ENCODE data around the gene GLIS2. TPM values are rescaled to one million over a fixed set of nuclear protein-coding genes. Genes with fewer than 3 reads are reported as not detected.

Gene GLIS2
- total RNA-seq, 1 experiment from 2014 or later, result 18.2 TPM

DNA sequence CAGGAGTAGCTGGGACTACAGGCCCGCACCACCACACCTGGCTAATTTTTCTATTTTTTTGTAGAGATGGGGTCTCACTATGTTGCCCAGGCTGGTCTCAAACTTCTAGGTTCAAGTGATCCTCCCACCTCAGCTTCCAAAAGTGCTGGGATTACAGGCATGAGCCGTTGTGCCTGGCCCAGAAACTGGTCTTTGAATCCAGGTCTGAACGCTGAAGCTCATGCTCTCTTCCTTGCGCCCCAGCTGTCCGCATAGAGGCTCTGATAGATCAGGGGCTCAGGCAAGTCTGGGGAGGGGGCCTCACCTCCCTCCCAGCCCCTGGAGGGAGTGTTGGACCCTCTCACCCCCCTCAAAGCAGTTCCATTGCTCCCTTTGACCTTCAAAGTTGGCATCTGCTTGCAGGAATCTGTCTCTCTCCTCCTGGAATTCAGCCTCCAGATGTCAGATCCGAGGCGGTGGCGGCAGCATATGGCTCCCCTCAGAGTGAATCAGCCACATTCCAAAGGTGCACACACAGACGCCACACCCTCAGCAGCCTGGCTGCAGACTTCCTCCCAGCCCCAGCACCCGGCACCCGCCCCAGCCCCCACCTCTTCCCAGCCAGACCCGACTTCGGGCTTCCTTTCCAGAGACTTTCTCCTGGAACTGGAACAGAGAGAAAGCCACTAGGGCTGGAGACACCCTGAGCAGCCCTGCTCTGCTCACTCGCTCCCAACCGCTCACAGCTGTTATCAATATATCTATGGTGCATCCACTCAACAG lies 16.9 kb upstream of the GLIS2 start:
- peak overlapping the region; percentile 84 for H3K4me2 ChIP-seq (ENCODE audit: low read length)
- peak overlapping the region; percentile 28 to 44 for H3K4me3 ChIP-seq (replicated peaks in 1 of 2; ENCODE audit: low read depth in 1 of 2, low read length in 2 of 2)
- peak overlapping the region; percentile 99 for H3K27ac ChIP-seq (ENCODE audit: low read depth, low read length)
- H3K9me3 ChIP-seq (ENCODE audit: control insufficient read depth in 1 of 2, insufficient read depth in 1 of 2, low read depth in 1 of 2, low read length in 2 of 2), result no peaks in the 10 kb centered on the region
- H4K20me1 ChIP-seq (ENCODE audit: insufficient read depth), result no peaks in the 10 kb centered on the region
- POLR2A ChIA-PET, result interaction anchor here (0.9 to 2.1 kb wide), 5 partner anchors 9 to 26 kb away, joined by 4 to 6 read pairs (median 5); partner anchors contain the start of gene TFAP4
- H3K27me3 ChIP-seq (ENCODE audit: insufficient read depth, low read length), result no peaks in the 10 kb centered on the region
- CTCF ChIA-PET, result interaction anchor here (1.5 to 5.2 kb wide), 6 partner anchors 9 to 104 kb away, joined by 4 to 40 read pairs (median 8); partner anchors contain the start of gene TFAP4
- H3K9ac ChIP-seq (ENCODE audit: low read length), result peak overlapping the region; percentile 69
- no peaks in the 10 kb centered on the region for H3K36me3 ChIP-seq (ENCODE audit: control insufficient read depth in 1 of 2, insufficient read depth in 2 of 2, low read length in 2 of 2)
- intact Hi-C loops (cut with micrococcal nuclease), result no loop called here
- BruUV-seq (replicated peaks), result TSS peak; percentile 29
- H2AFZ ChIP-seq (ENCODE audit: low read depth, low read length, poor library complexity, severe bottlenecking), result no peak overlapping the region
- no peaks in the 10 kb centered on the region for H3K9me2 ChIP-seq (ENCODE audit: insufficient read depth)
- RAD21 ChIA-PET (ENCODE audit: low non-redundant PET in 1 of 2, low total read pairs in 2 of 2, uncharacterized antibody in 2 of 2, unreplicated experiment in 2 of 2), result interaction anchor here (0.6 to 1.1 kb wide), 3 partner anchors 11 to 26 kb away, joined by 3 to 4 read pairs (median 4); partner anchors contain the start of genes GLIS2 (in 1 of the 2) and TFAP4 (in 1 of the 2)
- H3K79me2 ChIP-seq (ENCODE audit: insufficient read depth, low read length), result no peaks in the 10 kb centered on the region
- peaks cover 38 to 57% of the 10 kb centered on the region in 2 experiments for H3K4me1 ChIP-seq (ENCODE audit: control insufficient read depth in 1 of 2, insufficient read depth in 2 of 2, low read length in 2 of 2)
- peak; percentile 96 for ATAC-seq
- peak; percentile 80 for DNase-seq (ENCODE audit: low read depth, low spot score)
- TF ChIP-seq EGR1 (IDR thresholded peaks at IDR 0.05; ENCODE audit: low read depth), result no peak
- TF ChIP-seq SRF (IDR thresholded peaks at IDR 0.05; ENCODE audit: low read depth), result no peak
- TF ChIP-seq SP1 (IDR thresholded peaks at IDR 0.05; ENCODE audit: low read depth), result peak; percentile 74
- no peak for TF ChIP-seq POLR2A (IDR thresholded peaks at IDR 0.05; ENCODE audit: borderline replicate concordance, extremely low read depth, insufficient read depth, insufficient read length)
- 0 out of 2 replicates have a peak, but pooled peaks have one; percentile 19 for TF ChIP-seq CBX3 (IDR thresholded peaks at IDR 0.05; ENCODE audit: low read depth)
- peak; percentile 43 for TF ChIP-seq POLR2AphosphoS5 (IDR thresholded peaks at IDR 0.05; ENCODE audit: low read depth, low read length)
- TF ChIP-seq, protein P1, sequence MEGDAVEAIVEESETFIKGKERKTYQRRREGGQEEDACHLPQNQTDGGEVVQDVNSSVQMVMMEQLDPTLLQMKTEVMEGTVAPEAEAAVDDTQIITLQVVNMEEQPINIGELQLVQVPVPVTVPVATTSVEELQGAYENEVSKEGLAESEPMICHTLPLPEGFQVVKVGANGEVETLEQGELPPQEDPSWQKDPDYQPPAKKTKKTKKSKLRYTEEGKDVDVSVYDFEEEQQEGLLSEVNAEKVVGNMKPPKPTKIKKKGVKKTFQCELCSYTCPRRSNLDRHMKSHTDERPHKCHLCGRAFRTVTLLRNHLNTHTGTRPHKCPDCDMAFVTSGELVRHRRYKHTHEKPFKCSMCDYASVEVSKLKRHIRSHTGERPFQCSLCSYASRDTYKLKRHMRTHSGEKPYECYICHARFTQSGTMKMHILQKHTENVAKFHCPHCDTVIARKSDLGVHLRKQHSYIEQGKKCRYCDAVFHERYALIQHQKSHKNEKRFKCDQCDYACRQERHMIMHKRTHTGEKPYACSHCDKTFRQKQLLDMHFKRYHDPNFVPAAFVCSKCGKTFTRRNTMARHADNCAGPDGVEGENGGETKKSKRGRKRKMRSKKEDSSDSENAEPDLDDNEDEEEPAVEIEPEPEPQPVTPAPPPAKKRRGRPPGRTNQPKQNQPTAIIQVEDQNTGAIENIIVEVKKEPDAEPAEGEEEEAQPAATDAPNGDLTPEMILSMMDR (IDR thresholded peaks at IDR 0.05 in 2 of 3, conservative IDR thresholded peaks at IDR 0.05 in 1 of 3; ENCODE audit: borderline replicate concordance in 1 of 3, insufficient read depth in 1 of 3, low read depth in 2 of 3, low read length in 2 of 3), result no peak
- no peak for TF ChIP-seq CEBPB (IDR thresholded peaks at IDR 0.05; ENCODE audit: low read depth)
- TF ChIP-seq, protein P2, sequence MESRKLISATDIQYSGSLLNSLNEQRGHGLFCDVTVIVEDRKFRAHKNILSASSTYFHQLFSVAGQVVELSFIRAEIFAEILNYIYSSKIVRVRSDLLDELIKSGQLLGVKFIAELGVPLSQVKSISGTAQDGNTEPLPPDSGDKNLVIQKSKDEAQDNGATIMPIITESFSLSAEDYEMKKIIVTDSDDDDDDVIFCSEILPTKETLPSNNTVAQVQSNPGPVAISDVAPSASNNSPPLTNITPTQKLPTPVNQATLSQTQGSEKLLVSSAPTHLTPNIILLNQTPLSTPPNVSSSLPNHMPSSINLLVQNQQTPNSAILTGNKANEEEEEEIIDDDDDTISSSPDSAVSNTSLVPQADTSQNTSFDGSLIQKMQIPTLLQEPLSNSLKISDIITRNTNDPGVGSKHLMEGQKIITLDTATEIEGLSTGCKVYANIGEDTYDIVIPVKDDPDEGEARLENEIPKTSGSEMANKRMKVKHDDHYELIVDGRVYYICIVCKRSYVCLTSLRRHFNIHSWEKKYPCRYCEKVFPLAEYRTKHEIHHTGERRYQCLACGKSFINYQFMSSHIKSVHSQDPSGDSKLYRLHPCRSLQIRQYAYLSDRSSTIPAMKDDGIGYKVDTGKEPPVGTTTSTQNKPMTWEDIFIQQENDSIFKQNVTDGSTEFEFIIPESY (IDR thresholded peaks at IDR 0.05; ENCODE audit: extremely low read depth, insufficient replicate concordance, low read length), result no peak
- peak; percentile 69 for TF ChIP-seq JUND (IDR thresholded peaks at IDR 0.05)
- no peak for TF ChIP-seq ZFX (IDR thresholded peaks at IDR 0.05)
- no peak for TF ChIP-seq EZH2phosphoT487 (IDR thresholded peaks at IDR 0.05; ENCODE audit: borderline replicate concordance)
- TF ChIP-seq, protein P3, sequence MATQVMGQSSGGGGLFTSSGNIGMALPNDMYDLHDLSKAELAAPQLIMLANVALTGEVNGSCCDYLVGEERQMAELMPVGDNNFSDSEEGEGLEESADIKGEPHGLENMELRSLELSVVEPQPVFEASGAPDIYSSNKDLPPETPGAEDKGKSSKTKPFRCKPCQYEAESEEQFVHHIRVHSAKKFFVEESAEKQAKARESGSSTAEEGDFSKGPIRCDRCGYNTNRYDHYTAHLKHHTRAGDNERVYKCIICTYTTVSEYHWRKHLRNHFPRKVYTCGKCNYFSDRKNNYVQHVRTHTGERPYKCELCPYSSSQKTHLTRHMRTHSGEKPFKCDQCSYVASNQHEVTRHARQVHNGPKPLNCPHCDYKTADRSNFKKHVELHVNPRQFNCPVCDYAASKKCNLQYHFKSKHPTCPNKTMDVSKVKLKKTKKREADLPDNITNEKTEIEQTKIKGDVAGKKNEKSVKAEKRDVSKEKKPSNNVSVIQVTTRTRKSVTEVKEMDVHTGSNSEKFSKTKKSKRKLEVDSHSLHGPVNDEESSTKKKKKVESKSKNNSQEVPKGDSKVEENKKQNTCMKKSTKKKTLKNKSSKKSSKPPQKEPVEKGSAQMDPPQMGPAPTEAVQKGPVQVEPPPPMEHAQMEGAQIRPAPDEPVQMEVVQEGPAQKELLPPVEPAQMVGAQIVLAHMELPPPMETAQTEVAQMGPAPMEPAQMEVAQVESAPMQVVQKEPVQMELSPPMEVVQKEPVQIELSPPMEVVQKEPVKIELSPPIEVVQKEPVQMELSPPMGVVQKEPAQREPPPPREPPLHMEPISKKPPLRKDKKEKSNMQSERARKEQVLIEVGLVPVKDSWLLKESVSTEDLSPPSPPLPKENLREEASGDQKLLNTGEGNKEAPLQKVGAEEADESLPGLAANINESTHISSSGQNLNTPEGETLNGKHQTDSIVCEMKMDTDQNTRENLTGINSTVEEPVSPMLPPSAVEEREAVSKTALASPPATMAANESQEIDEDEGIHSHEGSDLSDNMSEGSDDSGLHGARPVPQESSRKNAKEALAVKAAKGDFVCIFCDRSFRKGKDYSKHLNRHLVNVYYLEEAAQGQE (IDR thresholded peaks at IDR 0.05; ENCODE audit: low read depth), result no peak
- peak; percentile 61; the same call in 1 of the 2 replicates for TF ChIP-seq SIN3A (IDR thresholded peaks at IDR 0.05; ENCODE audit: low read depth)
- no peak for TF ChIP-seq YY1 (IDR thresholded peaks at IDR 0.05; ENCODE audit: extremely low read depth, insufficient replicate concordance, low read depth, low read length)
- no peak for TF ChIP-seq ZNF274 (IDR thresholded peaks at IDR 0.05; ENCODE audit: low read depth, low read length)
- TF ChIP-seq EZH2 (IDR thresholded peaks at IDR 0.05), result no peak
- TF ChIP-seq RAD21 (IDR thresholded peaks at IDR 0.05; ENCODE audit: low read depth), result no peak
- peak; percentile 66 for TF ChIP-seq FOSL1 (IDR thresholded peaks at IDR 0.05; ENCODE audit: low read depth)
- TF ChIP-seq ELF1 (IDR thresholded peaks at IDR 0.05; ENCODE audit: borderline replicate concordance, low read depth), result no peak
